ENCODE results near the gene JADE2. TPM values are rescaled to one million over a fixed set of nuclear protein-coding genes. Genes with fewer than 3 reads are reported as not detected.

The JADE2 gene
- total and polyA plus RNA-seq, 2 experiments from 2014 or later, result 16.2 to 40.8 TPM

- H3F3A ChIP-seq (replicated peaks; ENCODE audit: low read depth), result peaks cover 12% of the 10 kb centered on the region; the same call in 1 of the 2 replicates
- peaks cover 79% of the 10 kb centered on the region for H3K79me2 ChIP-seq (replicated peaks; ENCODE audit: insufficient read depth)
- peaks cover 14% of the 10 kb centered on the region; the same call in 1 of the 2 replicates for H3K36me3 ChIP-seq (ENCODE audit: insufficient read depth)
- Mint-ChIP-seq H3K4me1 (peaks cover 66% of the 10 kb centered on the region), H3K9me3 (no peaks in the 10 kb centered on the region), H3K36me3 (ENCODE audit: low read depth) (peaks cover 38% of the 10 kb centered on the region), H3K27ac (no peak overlapping the region; the same call in none of the 2 replicates), H3K27me3 (ENCODE audit: insufficient read depth, low read depth, poor library complexity) (peaks cover 4% of the 10 kb centered on the region), H3K4me3 (no peak overlapping the region)
- H3K27me3 ChIP-seq (ENCODE audit: insufficient read depth), result no peaks in the 10 kb centered on the region
- 0 out of 2 replicates have a peak overlapping the region, but pooled peaks have one; percentile 50 for H3K27ac ChIP-seq (ENCODE audit: low read depth)
- H2AFZ ChIP-seq, result no peak overlapping the region
- H3K9me2 ChIP-seq (ENCODE audit: insufficient read depth), result no peaks in the 10 kb centered on the region
- H4K20me1 ChIP-seq (replicated peaks; ENCODE audit: insufficient read depth), result no peaks in the 10 kb centered on the region; the same call in 1 of the 2 replicates
- DNase-seq (ENCODE audit: low spot score), result no peak
- ATAC-seq, result peak; percentile 29
- H3K4me2 ChIP-seq, result no peak overlapping the region
- peaks cover 40% of the 10 kb centered on the region for H3K4me1 ChIP-seq (ENCODE audit: insufficient read depth)
- no peak overlapping the region for H3K4me3 ChIP-seq
- TF ChIP-seq CTCF (conservative IDR thresholded peaks at IDR 0.05; ENCODE audit: low read depth in 2 of 2), result no peak
- TF ChIP-seq NANOG (IDR thresholded peaks at IDR 0.05; ENCODE audit: borderline replicate concordance), result no peak
- TF ChIP-seq CREB1 (CRISPR knock-in tag; IDR thresholded peaks at IDR 0.05; ENCODE audit: low read depth), result no peak
- no peak for TF ChIP-seq ZNF331 (CRISPR knock-in tag; IDR thresholded peaks at IDR 0.05; ENCODE audit: low read depth)
- TF ChIP-seq JUNB (IDR thresholded peaks at IDR 0.05; ENCODE audit: unreplicated experiment), result no peak
- no peak for TF ChIP-seq STAT1 (IDR thresholded peaks at IDR 0.05; ENCODE audit: unreplicated experiment)
- TF ChIP-seq EZH2phosphoT487 (IDR thresholded peaks at IDR 0.05; ENCODE audit: unreplicated experiment), result no peak
- TF ChIP-seq POLR2AphosphoS5 (IDR thresholded peaks at IDR 0.05; ENCODE audit: low read depth), result no peak
Observed at GRCh38 chr5:134534726-134535110, 9.2 kb downstream of the JADE2 start.

- Mint-ChIP-seq H3K9me3 (no peaks in the 10 kb centered on the region), H3K4me1 (peaks cover 66% of the 10 kb centered on the region), H3K4me3 (no peak overlapping the region), H3K36me3 (ENCODE audit: low read depth) (peaks cover 59% of the 10 kb centered on the region), H3K27me3 (ENCODE audit: insufficient read depth, low read depth, poor library complexity) (peaks cover 13% of the 10 kb centered on the region), H3K27ac (no peak overlapping the region; the same call in 1 of the 2 replicates)
- H3K4me1 ChIP-seq (ENCODE audit: insufficient read depth), result peaks cover 39% of the 10 kb centered on the region
- no peak overlapping the region for H3K4me2 ChIP-seq
- H4K20me1 ChIP-seq (replicated peaks; ENCODE audit: insufficient read depth), result no peaks in the 10 kb centered on the region; the same call in none of the 2 replicates
- H3K79me2 ChIP-seq (replicated peaks; ENCODE audit: insufficient read depth), result peaks cover 73% of the 10 kb centered on the region
- peaks cover 14% of the 10 kb centered on the region; the same call in 1 of the 2 replicates for H3K36me3 ChIP-seq (ENCODE audit: insufficient read depth)
- H2AFZ ChIP-seq, result no peak overlapping the region
- no peak overlapping the region for H3K27ac ChIP-seq (ENCODE audit: low read depth)
- peaks cover 19% of the 10 kb centered on the region; the same call in 1 of the 2 replicates for H3F3A ChIP-seq (replicated peaks; ENCODE audit: low read depth)
- no peaks in the 10 kb centered on the region for H3K27me3 ChIP-seq (ENCODE audit: insufficient read depth)
- no peaks in the 10 kb centered on the region for H3K9me2 ChIP-seq (ENCODE audit: insufficient read depth)
- H3K4me3 ChIP-seq, result no peak overlapping the region
- DNase-seq (ENCODE audit: low spot score) (no peak), ATAC-seq (no peak)
- TF ChIP-seq REST (IDR thresholded peaks at IDR 0.05; ENCODE audit: unreplicated experiment), result no peak
- TF ChIP-seq STAT1 (IDR thresholded peaks at IDR 0.05; ENCODE audit: unreplicated experiment), result no peak
- no peak for TF ChIP-seq ZNF331 (CRISPR knock-in tag; IDR thresholded peaks at IDR 0.05; ENCODE audit: low read depth)
- no peak for TF ChIP-seq ZNF462 (CRISPR knock-in tag; IDR thresholded peaks at IDR 0.05)
Observed at GRCh38 chr5:134536876-134537275, 11.4 kb downstream of the JADE2 start.

Measured in GM23338 (cell line).